ENCODE results near the gene ANG. TPM values are rescaled to one million over a fixed set of nuclear protein-coding genes. Genes with fewer than 3 reads are reported as not detected.

ANG gene
- total RNA-seq, 4 donors from 2014 or later: 1.4 to 15.1 (median 5.8) TPM

- no peak overlapping the region for H3K4me3 ChIP-seq
- intact Hi-C loops (cut with DNase I): no loop called here
- peaks cover 0 to 13% (median 0%) of the 10 kb centered on the region in 4 donors for H3K27me3 ChIP-seq
- H3K27ac ChIP-seq: no peak overlapping the region
- peaks cover 2 to 11% (median 5%) of the 10 kb centered on the region in 3 donors for H3K4me1 ChIP-seq
- 68 to 83% methylated on average over 1 to 2 of the region's 2 CpGs for WGBS, 2 donors
- no peaks in the 10 kb centered on the region for H3K9me3 ChIP-seq
- H3K36me3 ChIP-seq: no peaks in the 10 kb centered on the region
- no peak for DNase-seq
- TF ChIP-seq CTCF (IDR thresholded peaks at IDR 0.05) (no peak), POLR2A (IDR thresholded peaks at IDR 0.05) (no peak)
Measured at GRCh38 chr14:20675669-20676068, 12.9 kb upstream of the ANG start.

GRCh38 chr14:20676072-20676471 is 12.5 kb upstream of the ANG start:
- Histone ChIP-seq H3K4me3 (no peak overlapping the region), H3K27me3 (peaks cover 0 to 13% (median 0%) of the 10 kb centered on the region in 4 donors), H3K27ac (no peak overlapping the region), H3K9me3 (no peaks in the 10 kb centered on the region), H3K4me1 (peaks cover 5 to 15% (median 9%) of the 10 kb centered on the region in 3 donors), H3K36me3 (no peaks in the 10 kb centered on the region)
- no peak for TF ChIP-seq POLR2A (IDR thresholded peaks at IDR 0.05)
- TF ChIP-seq CTCF (IDR thresholded peaks at IDR 0.05): no peak
- WGBS, 2 donors: 67 to 85% methylated on average over 1 to 2 of the region's 2 CpGs
- intact Hi-C loops (cut with DNase I): no loop called here
- DNase-seq: no peak

GRCh38 chr14:20679907-20680306 is 8.7 kb upstream of the ANG start:
- H3K27me3 ChIP-seq: no peaks in the 10 kb centered on the region
- H3K4me1 ChIP-seq: peaks cover 9 to 41% (median 12%) of the 10 kb centered on the region in 3 donors
- no peak for TF ChIP-seq CTCF (IDR thresholded peaks at IDR 0.05)
- no peak for TF ChIP-seq POLR2A (IDR thresholded peaks at IDR 0.05)
- intact Hi-C loops (cut with DNase I): loop anchor here (10.0 kb wide), 1 partner anchor 345 kb away; the partner anchor contains the start of gene CCNB1IP1
- H3K36me3 ChIP-seq: no peaks in the 10 kb centered on the region
- no peaks in the 10 kb centered on the region for H3K9me3 ChIP-seq
- 86 to 92% methylated on average over 1 of the region's 1 CpG for WGBS, 2 donors
- DNase-seq: no peak
- H3K4me3 ChIP-seq: no peak overlapping the region
- no peak overlapping the region for H3K27ac ChIP-seq

GRCh38 chr14:20680363-20680762 is 8.2 kb upstream of the ANG start:
- Histone ChIP-seq H3K4me3 (peak overlapping the region in 2 of 4 donors; percentile 89 to 93), H3K4me1 (peaks cover 11 to 46% (median 17%) of the 10 kb centered on the region in 3 donors), H3K27ac (peak overlapping the region in 3 of 4 donors; percentile 98 to 100 (median 100)), H3K27me3 (no peaks in the 10 kb centered on the region), H3K36me3 (no peaks in the 10 kb centered on the region), H3K9me3 (no peaks in the 10 kb centered on the region)
- no peak for DNase-seq
- intact Hi-C loops (cut with DNase I): loop anchor here (10.0 kb wide), 1 partner anchor 346 kb away; the partner anchor contains the start of gene CCNB1IP1
- TF ChIP-seq POLR2A (IDR thresholded peaks at IDR 0.05): no peak
- no peak for TF ChIP-seq CTCF (IDR thresholded peaks at IDR 0.05)
- WGBS, 2 donors: 55 to 62% methylated on average over 8 of the region's 8 CpGs

- peak in 1 of 4 donors; percentile 16 for TF ChIP-seq POLR2A (IDR thresholded peaks at IDR 0.05)
- TF ChIP-seq CTCF (IDR thresholded peaks at IDR 0.05): no peak
- peak; percentile 18 for DNase-seq
- H3K4me3 ChIP-seq: peak overlapping the region; percentile 65 to 93 (median 80)
- peak overlapping the region; percentile 98 to 100 (median 99) for H3K27ac ChIP-seq
- no peaks in the 10 kb centered on the region for H3K36me3 ChIP-seq
- intact Hi-C loops (cut with DNase I): loop anchor here (10.0 kb wide), 1 partner anchor 346 kb away; the partner anchor contains the start of gene CCNB1IP1
- H3K4me1 ChIP-seq: peaks cover 16 to 51% (median 20%) of the 10 kb centered on the region in 3 donors
- no peaks in the 10 kb centered on the region for H3K27me3 ChIP-seq
- 16 to 24% methylated on average over 7 of the region's 7 CpGs for WGBS, 2 donors
- H3K9me3 ChIP-seq: no peaks in the 10 kb centered on the region
Measured at GRCh38 chr14:20680843-20681347, 7.7 kb upstream of the ANG start.

Measured in esophagus squamous epithelium (tissue), 5 donors.